IMR-90 (cell line): ENCODE measurements around the gene RUSC1. TPM values are rescaled to one million over a fixed set of nuclear protein-coding genes. Genes with fewer than 3 reads are reported as not detected.

ENCODE experiments used
- ATAC-seq: fragments of 200-7000 bp; cut with Tn5 transposase; 2 replicates; pipeline ENCODE4 v1.9.1; 2020; ENCODE audit warnings: low read depth, mild to moderate bottlenecking, moderate library complexity
- BruUV-seq: library from RNA; stranded (reverse); fragments of 400-500 nt; replicated peaks from 2 replicates; lab custom pipeline; 2021; lab: Mats Ljungman, UMichigan
- CTCF ChIA-PET: fragments of 300-600 bp; formaldehyde crosslinking; extraction: SDS; loops from one replicate; lab custom pipeline; 2021; ENCODE audit warnings: antibody characterized with exemption; lab: Yijun Ruan, JAX
- POLR2A ChIA-PET: fragments of 300-600 bp; sonication (Branson Sonifier 250); formaldehyde crosslinking; loops from one replicate; lab custom pipeline; 2022; ENCODE audit warnings: antibody characterized with exemption; ENCODE audit not compliant: unreplicated experiment; lab: Charles Lee
- DNase-seq: peaks from one replicate; pipeline ENCODE4 v3.0.0; 2013
- H2AFZ ChIP-seq: replicated peaks from 2 replicates; pipeline ENCODE3; 2013; ENCODE audit warnings: low read length, mild to moderate bottlenecking; ENCODE audit not compliant: poor library complexity
- H2AK5ac ChIP-seq: 2 replicates; pipeline ENCODE4 v1.6.1; 2013; ENCODE audit warnings: low read depth, low read length, inconsistent platforms
- H2AK9ac ChIP-seq: replicated peaks from 2 replicates; pipeline ENCODE3; 2013; ENCODE audit warnings: mild to moderate bottlenecking, low read depth, low read length, moderate library complexity; ENCODE audit not compliant: poor library complexity
- H2BK120ac ChIP-seq: 2 replicates; pipeline ENCODE4 v1.6.1; 2013; ENCODE audit warnings: low read depth, low read length, inconsistent platforms
- H2BK15ac ChIP-seq: 3 replicates; pipeline ENCODE4 v1.6.1; 2013; ENCODE audit warnings: low read depth, low read length, inconsistent platforms
- H2BK20ac ChIP-seq: 2 replicates; pipeline ENCODE4 v1.6.1; 2013; ENCODE audit warnings: low read depth, mild to moderate bottlenecking, inconsistent platforms, low read length, moderate library complexity
- H2BK5ac ChIP-seq: 2 replicates; pipeline ENCODE4 v1.6.1; 2013; ENCODE audit warnings: mild to moderate bottlenecking, low read depth, low read length, inconsistent platforms; ENCODE audit not compliant: poor library complexity, severe bottlenecking
- H3K14ac ChIP-seq: replicated peaks from 2 replicates; pipeline ENCODE4 v1.6.1; 2013; ENCODE audit warnings: low read depth, low read length, inconsistent platforms
- H3K18ac ChIP-seq: 2 replicates; pipeline ENCODE4 v1.6.1; 2013; ENCODE audit warnings: low read depth, low read length, control low read depth
- H3K23ac ChIP-seq: 2 replicates; pipeline ENCODE4 v1.6.1; 2013; ENCODE audit warnings: low read depth, low read length, inconsistent platforms
- H3K27ac ChIP-seq: 2 replicates; pipeline ENCODE4 v1.5.1; 2013; ENCODE audit warnings: mild to moderate bottlenecking, control low read depth, low read length; ENCODE audit not compliant: insufficient read depth
- H3K27me3 ChIP-seq: 2 replicates; pipeline ENCODE4 v1.6.1; 2013; ENCODE audit warnings: low read length; ENCODE audit not compliant: control insufficient read depth, insufficient read depth
- H3K36me3 ChIP-seq: 2 replicates; pipeline ENCODE4 v1.6.1; 2013; ENCODE audit warnings: low read length, mixed read lengths; ENCODE audit not compliant: control insufficient read depth, insufficient read depth
- H3K4ac ChIP-seq: 2 replicates; pipeline ENCODE4 v1.6.1; 2013; ENCODE audit warnings: low read depth, low read length, inconsistent platforms
- H3K4me1 ChIP-seq: 2 replicates; pipeline ENCODE4 v1.6.1; 2013; ENCODE audit warnings: low read length, mixed read lengths; ENCODE audit not compliant: control insufficient read depth, insufficient read depth
- H3K4me2 ChIP-seq: 2 replicates; pipeline ENCODE4 v1.6.1; 2013; ENCODE audit warnings: low read depth, mild to moderate bottlenecking, control low read depth, low read length, moderate library complexity
- H3K4me3 ChIP-seq: 2 replicates; pipeline ENCODE4 v1.5.1; 2013; ENCODE audit warnings: low read depth, mild to moderate bottlenecking, control low read depth, low read length, moderate library complexity; ENCODE audit not compliant: insufficient read depth
- H3K56ac ChIP-seq: 2 replicates; pipeline ENCODE4 v1.6.1; 2013; ENCODE audit warnings: low read length, inconsistent platforms; ENCODE audit not compliant: insufficient read depth; ENCODE audit errors: extremely low read depth
- H3K79me1 ChIP-seq, 2 experiments: 2 replicates each; pipeline ENCODE4 v1.6.1; 2013; ENCODE audit warnings: low read length in 2 of 2, inconsistent platforms in 1 of 2, low read depth in 1 of 2
- H3K9ac ChIP-seq: 2 replicates; pipeline ENCODE4 v1.6.1; 2013; ENCODE audit warnings: low read depth, low read length, control low read depth
- H3K9me1 ChIP-seq: 2 replicates; pipeline ENCODE4 v1.6.1; 2013; ENCODE audit warnings: low read length, inconsistent platforms; ENCODE audit not compliant: insufficient read depth
- H3K9me3 ChIP-seq: 2 replicates; pipeline ENCODE4 v1.6.1; 2013; ENCODE audit warnings: low read length; ENCODE audit not compliant: control insufficient read depth, insufficient read depth
- H4K20me1 ChIP-seq: 2 replicates; pipeline ENCODE4 v1.6.1; 2013; ENCODE audit warnings: low read length, inconsistent platforms; ENCODE audit not compliant: insufficient read depth
- H4K5ac ChIP-seq: 2 replicates; pipeline ENCODE4 v1.6.1; 2013; ENCODE audit warnings: mild to moderate bottlenecking, low read depth, low read length, control low read depth
- H4K8ac ChIP-seq, 2 experiments: 2 replicates each; pipeline ENCODE4 v1.6.1; 2013; ENCODE audit warnings: low read depth in 2 of 2, low read length in 2 of 2, control low read depth in 1 of 2, inconsistent platforms in 1 of 2
- H4K91ac ChIP-seq: 2 replicates; pipeline ENCODE4 v1.6.1; 2013; ENCODE audit warnings: low read depth, low read length, inconsistent platforms; ENCODE audit not compliant: insufficient read depth
- CTCF ChIP-seq: conservative IDR thresholded peaks from 2 replicates; pipeline ENCODE4 v1.5.1; 2012; ENCODE audit warnings: mild to moderate bottlenecking, low read depth, low read length, improper control_type of control experiment
- WGBS, 2 experiments: methylation state at CpG; one replicate each; pipeline versions ENCODE4 v1.1.5 to v1.1.7; 2013; ENCODE audit warnings: missing lambda C conversion rate in 2 of 2; ENCODE audit not compliant: insufficient read length in 1 of 2; ENCODE audit errors: extremely low coverage in 2 of 2; 5-methylcytosine and 5-hydroxymethylcytosine counted together
- dilution Hi-C: fragments of 300-500 bp; cut with HindIII; formaldehyde crosslinking; loops from one replicate; pipeline ENCODE4 v1.14.3; 2018; ENCODE audit warnings: low sequenced_read_pairs; ENCODE audit not compliant: unreplicated experiment
- in situ Hi-C: fragments of 300-500 bp; cut with MboI; formaldehyde crosslinking; loops from 3 replicates; pipeline ENCODE4 v1.14.3; 2019; ENCODE audit warnings: low sequenced_read_pairs, inconsistent platforms, mixed read lengths
- intact Hi-C: fragments of 100-400 bp; cut with micrococcal nuclease; formaldehyde crosslinking; loops from 2 replicates; pipeline ENCODE4 v1.10.0; 2022
- polyA plus RNA-seq, 3 experiments: library from polyadenylated mRNA; depleted of rRNA; stranded (reverse); fragments of >200 nt; gene quantifications; 2 replicates each; pipeline ENCODE4 v1.2.3, GENCODE V29; 2012; ENCODE audit warnings: low replicate concordance in 1 of 3
- total RNA-seq: library from RNA; depleted of rRNA; stranded (reverse); fragments of >200 nt; gene quantifications from 2 replicates; pipeline ENCODE4 v1.2.3, GENCODE V29; 2012

The RUSC1 gene
- total and polyA plus RNA-seq, 2 of the 4 experiments (the other 2 are of a cell fraction) = 4.1 to 31.4 TPM

- Histone ChIP-seq H2BK15ac (no peak overlapping the region), H2AFZ (peak overlapping the region; percentile 33), H3K9me3 (no peaks in the 10 kb centered on the region), H3K4ac (no peak overlapping the region), H3K36me3 (no peaks in the 10 kb centered on the region), H2AK9ac (no peak overlapping the region), H4K20me1 (no peaks in the 10 kb centered on the region), H3K14ac (no peak overlapping the region), H3K56ac (no peak overlapping the region), H2BK120ac (no peak overlapping the region), H2BK20ac (no peak overlapping the region), H3K18ac (no peak overlapping the region), H3K4me2 (no peak overlapping the region), H3K23ac (no peak overlapping the region), H3K4me1 (no peaks in the 10 kb centered on the region), H3K9ac (no peak overlapping the region), H3K4me3 (no peak overlapping the region), H2BK5ac (no peak overlapping the region), H3K27ac (no peak overlapping the region), H3K9me1 (no peaks in the 10 kb centered on the region), H2AK5ac (no peak overlapping the region), H4K5ac (no peak overlapping the region), H3K79me1 (no peaks in the 10 kb centered on the region), H4K8ac (no peak overlapping the region), H4K91ac (no peak overlapping the region), H3K27me3 (peaks cover 33% of the 10 kb centered on the region)
- BruUV-seq = no TSS peak
- WGBS, 2 experiments = no CpG with 5 or more reads among the region's 8 CpGs
- CTCF ChIA-PET = no interaction called here
- no peak for DNase-seq
- ATAC-seq = no peak
- TF ChIP-seq CTCF = no peak
- POLR2A ChIA-PET = interaction anchor here (0.7 kb wide), 1 partner anchor 21 kb away, joined by 12 read pairs; the partner anchor contains the start of gene RUSC1
- dilution Hi-C loops = no loop called here
- intact Hi-C loops = no loop called here
- in situ Hi-C loops = no loop called here
Observed at GRCh38 chr1:155300024-155300423, 20.7 kb upstream of the RUSC1 start.
